SH-SY5Y (cell line): Measurements from ENCODE around the gene OR6C2.

ENCODE experiments used
- GATA2 ChIP-seq: IDR thresholded peaks from 2 replicates; pipeline ENCODE4 v1.6.1; 2011; ENCODE audit warnings: mild to moderate bottlenecking, low read depth, low read length
- GATA3 ChIP-seq: IDR thresholded peaks from 2 replicates; pipeline ENCODE4 v1.6.1; 2011; ENCODE audit warnings: low read depth, mild to moderate bottlenecking, low read length, moderate library complexity

The OR6C2 gene

GRCh38 chr12:55492078-55492477, 48.2 kb downstream of the OR6C2 start, which contains the start of gene OR6C68:
OR6C68 (plus strand) TSS chr12:55492378; CDS start chr12:55492378, 0 bp downstream.
- no peak for TF ChIP-seq GATA3
- no peak for TF ChIP-seq GATA2

- TF ChIP-seq GATA3 (no peak), GATA2 (no peak)
Measured at GRCh38 chr12:55495490-55495889, 51.6 kb downstream of the OR6C2 start.

GRCh38 chr12:55499231-55499630, 55.4 kb downstream of the OR6C2 start:
- TF ChIP-seq GATA2: no peak
- TF ChIP-seq GATA3: no peak

GRCh38 chr12:55499810-55500252, 56.0 kb downstream of the OR6C2 start:
- TF ChIP-seq GATA2: no peak
- TF ChIP-seq GATA3: no peak

GRCh38 chr12:55501601-55502000, 57.7 kb downstream of the OR6C2 start:
- TF ChIP-seq GATA2 (no peak), GATA3 (no peak)
